Measurements from ENCODE around the gene NLGN4X. TPM values are rescaled to one million over a fixed set of nuclear protein-coding genes. Genes with fewer than 3 reads are reported as not detected.

Gene NLGN4X
- total RNA-seq, 1 donor from 2014 or later = not detected

GRCh38 chrX:6132970-6133369, 95.7 kb downstream of the NLGN4X start:
- Mint-ChIP-seq H3K27ac (ENCODE audit: unreplicated experiment) (no peak overlapping the region), H3K36me3 (ENCODE audit: unreplicated experiment) (no peaks in the 10 kb centered on the region), H3K4me3 (ENCODE audit: unreplicated experiment) (no peak overlapping the region), H3K27me3 (ENCODE audit: unreplicated experiment) (no peaks in the 10 kb centered on the region), H3K4me1 (ENCODE audit: unreplicated experiment) (no peaks in the 10 kb centered on the region), H3K9me3 (ENCODE audit: unreplicated experiment) (peaks cover 24% of the 10 kb centered on the region)
- no peak for DNase-seq (ENCODE audit: extremely low spot score, unreplicated experiment)
- TF ChIP-seq, protein P1, sequence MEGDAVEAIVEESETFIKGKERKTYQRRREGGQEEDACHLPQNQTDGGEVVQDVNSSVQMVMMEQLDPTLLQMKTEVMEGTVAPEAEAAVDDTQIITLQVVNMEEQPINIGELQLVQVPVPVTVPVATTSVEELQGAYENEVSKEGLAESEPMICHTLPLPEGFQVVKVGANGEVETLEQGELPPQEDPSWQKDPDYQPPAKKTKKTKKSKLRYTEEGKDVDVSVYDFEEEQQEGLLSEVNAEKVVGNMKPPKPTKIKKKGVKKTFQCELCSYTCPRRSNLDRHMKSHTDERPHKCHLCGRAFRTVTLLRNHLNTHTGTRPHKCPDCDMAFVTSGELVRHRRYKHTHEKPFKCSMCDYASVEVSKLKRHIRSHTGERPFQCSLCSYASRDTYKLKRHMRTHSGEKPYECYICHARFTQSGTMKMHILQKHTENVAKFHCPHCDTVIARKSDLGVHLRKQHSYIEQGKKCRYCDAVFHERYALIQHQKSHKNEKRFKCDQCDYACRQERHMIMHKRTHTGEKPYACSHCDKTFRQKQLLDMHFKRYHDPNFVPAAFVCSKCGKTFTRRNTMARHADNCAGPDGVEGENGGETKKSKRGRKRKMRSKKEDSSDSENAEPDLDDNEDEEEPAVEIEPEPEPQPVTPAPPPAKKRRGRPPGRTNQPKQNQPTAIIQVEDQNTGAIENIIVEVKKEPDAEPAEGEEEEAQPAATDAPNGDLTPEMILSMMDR (IDR thresholded peaks at IDR 0.05) = no peak

- TF ChIP-seq, protein P1 (IDR thresholded peaks at IDR 0.05) = no peak
- no peak overlapping the region for H3K27ac Mint-ChIP-seq (ENCODE audit: unreplicated experiment)
- H3K4me3 Mint-ChIP-seq (ENCODE audit: unreplicated experiment) = no peak overlapping the region
- no peaks in the 10 kb centered on the region for H3K36me3 Mint-ChIP-seq (ENCODE audit: unreplicated experiment)
- peaks cover 25% of the 10 kb centered on the region for H3K9me3 Mint-ChIP-seq (ENCODE audit: unreplicated experiment)
- H3K4me1 Mint-ChIP-seq (ENCODE audit: unreplicated experiment) = no peaks in the 10 kb centered on the region
- DNase-seq (ENCODE audit: extremely low spot score, unreplicated experiment) = no peak
- no peaks in the 10 kb centered on the region for H3K27me3 Mint-ChIP-seq (ENCODE audit: unreplicated experiment)
Observed at GRCh38 chrX:6131287-6131686, 97.4 kb downstream of the NLGN4X start.

DNA sequence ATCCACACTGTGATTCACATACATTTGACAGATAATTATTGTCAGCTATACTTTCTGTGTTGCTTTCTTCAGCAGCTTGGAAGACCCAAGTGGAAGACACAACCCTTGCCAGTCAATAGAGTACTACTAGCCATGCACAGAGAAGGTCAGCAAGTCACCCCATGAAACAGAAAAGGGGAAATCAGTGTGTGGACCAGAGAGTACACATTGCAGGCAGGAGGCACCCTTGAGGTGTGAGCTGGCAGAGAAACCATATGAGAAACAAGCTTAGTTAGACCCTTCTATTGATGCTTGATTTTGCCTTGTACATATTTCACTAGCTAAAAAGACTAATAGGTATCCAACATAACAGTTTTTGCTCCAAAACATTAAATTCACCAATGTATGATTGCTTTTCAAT, 99.5 kb downstream of the NLGN4X start:
- H3K4me3 Mint-ChIP-seq (ENCODE audit: unreplicated experiment) = no peak overlapping the region
- TF ChIP-seq, protein P1 (IDR thresholded peaks at IDR 0.05) = no peak
- H3K27me3 Mint-ChIP-seq (ENCODE audit: unreplicated experiment) = no peaks in the 10 kb centered on the region
- no peak overlapping the region for H3K27ac Mint-ChIP-seq (ENCODE audit: unreplicated experiment)
- H3K36me3 Mint-ChIP-seq (ENCODE audit: unreplicated experiment) = no peaks in the 10 kb centered on the region
- H3K9me3 Mint-ChIP-seq (ENCODE audit: unreplicated experiment) = peaks cover 20% of the 10 kb centered on the region
- DNase-seq (ENCODE audit: extremely low spot score, unreplicated experiment) = no peak
- H3K4me1 Mint-ChIP-seq (ENCODE audit: unreplicated experiment) = no peaks in the 10 kb centered on the region

- H3K27me3 Mint-ChIP-seq (ENCODE audit: unreplicated experiment) = no peaks in the 10 kb centered on the region
- H3K9me3 Mint-ChIP-seq (ENCODE audit: unreplicated experiment) = peaks cover 57% of the 10 kb centered on the region
- H3K4me3 Mint-ChIP-seq (ENCODE audit: unreplicated experiment) = no peak overlapping the region
- no peaks in the 10 kb centered on the region for H3K36me3 Mint-ChIP-seq (ENCODE audit: unreplicated experiment)
- no peaks in the 10 kb centered on the region for H3K4me1 Mint-ChIP-seq (ENCODE audit: unreplicated experiment)
- TF ChIP-seq, protein P1 (IDR thresholded peaks at IDR 0.05) = no peak
- DNase-seq (ENCODE audit: extremely low spot score, unreplicated experiment) = no peak
- H3K27ac Mint-ChIP-seq (ENCODE audit: unreplicated experiment) = no peak overlapping the region
Observed at GRCh38 chrX:6120329-6120728, 108.3 kb downstream of the NLGN4X start.

- H3K4me1 Mint-ChIP-seq (ENCODE audit: unreplicated experiment) = no peaks in the 10 kb centered on the region
- no peaks in the 10 kb centered on the region for H3K27me3 Mint-ChIP-seq (ENCODE audit: unreplicated experiment)
- no peak for DNase-seq (ENCODE audit: extremely low spot score, unreplicated experiment)
- H3K9me3 Mint-ChIP-seq (ENCODE audit: unreplicated experiment) = peaks cover 37% of the 10 kb centered on the region
- TF ChIP-seq, protein P1 (IDR thresholded peaks at IDR 0.05) = no peak
- H3K4me3 Mint-ChIP-seq (ENCODE audit: unreplicated experiment) = no peak overlapping the region
- no peaks in the 10 kb centered on the region for H3K36me3 Mint-ChIP-seq (ENCODE audit: unreplicated experiment)
- H3K27ac Mint-ChIP-seq (ENCODE audit: unreplicated experiment) = no peak overlapping the region
Observed at GRCh38 chrX:6095469-6095868, 133.2 kb downstream of the NLGN4X start.
